IPS-15b (cell line): ENCODE results near the gene LRRTM4.
"Not testable (repeated sequence)": the region's sequence is repeated elsewhere in the genome, so short reads cannot be mapped to it uniquely, and the experiment has no call there.

Experiments
- H3K27me3 ChIP-seq: one replicate; pipeline ENCODE4 v1.6.1; 2013; ENCODE audit warnings: low read length; ENCODE audit not compliant: control insufficient read depth, insufficient read depth
- H3K36me3 ChIP-seq: one replicate; pipeline ENCODE4 v1.6.1; 2013; ENCODE audit warnings: low read length; ENCODE audit not compliant: control insufficient read depth, insufficient read depth
- H3K4me1 ChIP-seq: one replicate; pipeline ENCODE4 v1.6.1; 2013; ENCODE audit warnings: mild to moderate bottlenecking, low read length; ENCODE audit not compliant: control insufficient read depth, insufficient read depth
- H3K4me3 ChIP-seq: one replicate; pipeline ENCODE4 v1.5.1; 2013; ENCODE audit warnings: low read depth, low read length
- H3K9ac ChIP-seq: one replicate; pipeline ENCODE4 v1.6.1; 2013; ENCODE audit warnings: low read depth, mild to moderate bottlenecking, low read length
- H3K9me3 ChIP-seq: one replicate; pipeline ENCODE4 v1.6.1; 2013; ENCODE audit warnings: mild to moderate bottlenecking, low read length; ENCODE audit not compliant: control insufficient read depth, insufficient read depth

Gene LRRTM4

GRCh38 chr2:77161009-77161408, 361.2 kb downstream of the LRRTM4 start:
- peaks cover 8% of the 10 kb centered on the region for H3K9me3 ChIP-seq
- no peaks in the 10 kb centered on the region for H3K4me1 ChIP-seq
- H3K9ac ChIP-seq = no peak overlapping the region
- H3K27me3 ChIP-seq = no peaks in the 10 kb centered on the region
- no peak overlapping the region for H3K4me3 ChIP-seq
- H3K36me3 ChIP-seq = no peaks in the 10 kb centered on the region

GRCh38 chr2:77156599-77156998, 365.6 kb downstream of the LRRTM4 start:
- no peaks in the 10 kb centered on the region for H3K4me1 ChIP-seq
- H3K36me3 ChIP-seq = no peaks in the 10 kb centered on the region
- H3K9me3 ChIP-seq = no peaks in the 10 kb centered on the region
- no peaks in the 10 kb centered on the region for H3K27me3 ChIP-seq
- H3K9ac ChIP-seq = no peak overlapping the region
- no peak overlapping the region for H3K4me3 ChIP-seq

- Histone ChIP-seq H3K9ac (no peak overlapping the region), H3K9me3 (no peaks in the 10 kb centered on the region), H3K36me3 (no peaks in the 10 kb centered on the region)
These were observed 366.7 kb downstream of the LRRTM4 start for GRCh38 chr2:77155511-77155910.

GRCh38 chr2:77149565-77149964, 372.6 kb downstream of the LRRTM4 start:
- Histone ChIP-seq H3K9me3 (no peaks in the 10 kb centered on the region), H3K4me1 (no peaks in the 10 kb centered on the region), H3K36me3 (no peaks in the 10 kb centered on the region), H3K9ac (no peak overlapping the region), H3K27me3 (no peaks in the 10 kb centered on the region), H3K4me3 (no peak overlapping the region)

More at GRCh38 chr2:77155511-77155910, 366.7 kb downstream of the LRRTM4 start:
- no peaks in the 10 kb centered on the region for H3K27me3 ChIP-seq
- no peaks in the 10 kb centered on the region for H3K4me1 ChIP-seq
- H3K4me3 ChIP-seq = no peak overlapping the region

- Histone ChIP-seq H3K9ac (no peak overlapping the region), H3K27me3 (no peaks in the 10 kb centered on the region), H3K4me1 (no peaks in the 10 kb centered on the region), H3K36me3 (no peaks in the 10 kb centered on the region), H3K4me3 (no peak overlapping the region), H3K9me3 (no peaks in the 10 kb centered on the region)
These were observed 375.0 kb downstream of the LRRTM4 start for GRCh38 chr2:77147153-77147552.

GRCh38 chr2:77144772-77145171, 377.4 kb downstream of the LRRTM4 start:
- no peaks in the 10 kb centered on the region for H3K36me3 ChIP-seq
- no peaks in the 10 kb centered on the region for H3K4me1 ChIP-seq
- no peaks in the 10 kb centered on the region for H3K9me3 ChIP-seq
- H3K9ac ChIP-seq = no peak overlapping the region
- H3K27me3 ChIP-seq = no peaks in the 10 kb centered on the region
- no peak overlapping the region for H3K4me3 ChIP-seq

- Histone ChIP-seq H3K4me1 (no peaks in the 10 kb centered on the region), H3K27me3 (no peaks in the 10 kb centered on the region), H3K9ac (no peak overlapping the region), H3K4me3 (no peak overlapping the region), H3K36me3 (no peaks in the 10 kb centered on the region), H3K9me3 (no peaks in the 10 kb centered on the region)
These were observed 380.0 kb downstream of the LRRTM4 start for GRCh38 chr2:77142141-77142540.

GRCh38 chr2:77128479-77128878, 393.7 kb downstream of the LRRTM4 start:
- not testable (repeated sequence) for H3K4me3 ChIP-seq, H3K27me3 ChIP-seq, H3K4me1 ChIP-seq, H3K9ac ChIP-seq, H3K36me3 ChIP-seq, H3K9me3 ChIP-seq

GRCh38 chr2:77127345-77127744, 394.8 kb downstream of the LRRTM4 start:
- Histone ChIP-seq H3K9me3 (no peaks in the 10 kb centered on the region), H3K36me3 (no peaks in the 10 kb centered on the region), H3K4me3 (no peak overlapping the region), H3K4me1 (no peaks in the 10 kb centered on the region), H3K9ac (no peak overlapping the region), H3K27me3 (no peaks in the 10 kb centered on the region)

GRCh38 chr2:77121518-77121917, 400.7 kb downstream of the LRRTM4 start:
- Histone ChIP-seq H3K4me1 (no peaks in the 10 kb centered on the region), H3K4me3 (no peak overlapping the region), H3K9ac (no peak overlapping the region), H3K9me3 (no peaks in the 10 kb centered on the region), H3K36me3 (no peaks in the 10 kb centered on the region), H3K27me3 (no peaks in the 10 kb centered on the region)

GRCh38 chr2:77119333-77119732, 402.8 kb downstream of the LRRTM4 start:
- no peak overlapping the region for H3K9ac ChIP-seq
- H3K4me1 ChIP-seq = no peaks in the 10 kb centered on the region
- H3K36me3 ChIP-seq = no peaks in the 10 kb centered on the region
- no peaks in the 10 kb centered on the region for H3K9me3 ChIP-seq
- no peak overlapping the region for H3K4me3 ChIP-seq
- no peaks in the 10 kb centered on the region for H3K27me3 ChIP-seq

GRCh38 chr2:77108915-77109314, 413.3 kb downstream of the LRRTM4 start:
- Histone ChIP-seq H3K27me3 (no peaks in the 10 kb centered on the region), H3K4me1 (peaks cover 7% of the 10 kb centered on the region), H3K9me3 (no peaks in the 10 kb centered on the region), H3K36me3 (no peaks in the 10 kb centered on the region), H3K9ac (no peak overlapping the region), H3K4me3 (no peak overlapping the region)

- no peaks in the 10 kb centered on the region for H3K36me3 ChIP-seq
- H3K9ac ChIP-seq = no peak overlapping the region
- no peak overlapping the region for H3K4me3 ChIP-seq
- H3K27me3 ChIP-seq = no peaks in the 10 kb centered on the region
- peaks cover 5% of the 10 kb centered on the region for H3K4me1 ChIP-seq
- H3K9me3 ChIP-seq = no peaks in the 10 kb centered on the region
These were observed 417.2 kb downstream of the LRRTM4 start for GRCh38 chr2:77105008-77105407.
